Astrocyte (in vitro differentiated cells and primary cell): ENCODE data around the gene TRIP10.

ENCODE experiments used
- EZH2 ChIP-seq: IDR thresholded peaks from 2 replicates; pipeline ENCODE4 v1.6.1; 2012; ENCODE audit warnings: mild to moderate bottlenecking, low read length, inconsistent platforms; ENCODE audit not compliant: insufficient read depth
- TF ChIP-seq, protein P1 (sequence below): IDR thresholded peaks from 2 replicates; pipeline ENCODE4 v1.5.1; 2011; ENCODE audit warnings: low read depth, mild to moderate bottlenecking, inconsistent platforms, low read length, moderate library complexity; ENCODE audit not compliant: insufficient read depth

DNA sequence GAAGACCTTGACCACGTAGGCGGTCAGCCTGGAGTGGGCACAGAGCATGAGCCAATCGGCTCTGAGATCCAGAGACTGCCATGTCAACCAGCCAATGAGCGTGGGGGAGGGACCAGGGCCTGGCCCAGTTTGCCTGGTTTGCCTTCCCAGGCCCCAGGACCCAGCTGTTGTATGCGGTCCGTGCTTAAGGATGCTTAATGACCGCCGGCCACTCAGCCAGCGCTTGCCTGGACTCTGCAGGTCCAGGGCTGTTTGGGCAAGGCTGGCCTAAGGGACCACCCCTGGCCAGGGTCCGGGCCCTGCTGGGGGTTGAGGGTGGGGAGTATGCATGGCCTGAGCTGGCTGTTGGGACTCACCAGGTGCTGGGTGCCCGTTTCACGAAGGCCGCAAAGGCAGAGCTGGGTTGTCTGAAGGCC, 46.4 kb upstream of the TRIP10 start:
- TF ChIP-seq, protein P1, sequence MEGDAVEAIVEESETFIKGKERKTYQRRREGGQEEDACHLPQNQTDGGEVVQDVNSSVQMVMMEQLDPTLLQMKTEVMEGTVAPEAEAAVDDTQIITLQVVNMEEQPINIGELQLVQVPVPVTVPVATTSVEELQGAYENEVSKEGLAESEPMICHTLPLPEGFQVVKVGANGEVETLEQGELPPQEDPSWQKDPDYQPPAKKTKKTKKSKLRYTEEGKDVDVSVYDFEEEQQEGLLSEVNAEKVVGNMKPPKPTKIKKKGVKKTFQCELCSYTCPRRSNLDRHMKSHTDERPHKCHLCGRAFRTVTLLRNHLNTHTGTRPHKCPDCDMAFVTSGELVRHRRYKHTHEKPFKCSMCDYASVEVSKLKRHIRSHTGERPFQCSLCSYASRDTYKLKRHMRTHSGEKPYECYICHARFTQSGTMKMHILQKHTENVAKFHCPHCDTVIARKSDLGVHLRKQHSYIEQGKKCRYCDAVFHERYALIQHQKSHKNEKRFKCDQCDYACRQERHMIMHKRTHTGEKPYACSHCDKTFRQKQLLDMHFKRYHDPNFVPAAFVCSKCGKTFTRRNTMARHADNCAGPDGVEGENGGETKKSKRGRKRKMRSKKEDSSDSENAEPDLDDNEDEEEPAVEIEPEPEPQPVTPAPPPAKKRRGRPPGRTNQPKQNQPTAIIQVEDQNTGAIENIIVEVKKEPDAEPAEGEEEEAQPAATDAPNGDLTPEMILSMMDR, result no peak
- no peak for TF ChIP-seq EZH2
